Measurements from ENCODE around the gene GUCA2A.

- no peak for TF ChIP-seq CTCF (IDR thresholded peaks at IDR 0.05)
- TF ChIP-seq POLR2A (IDR thresholded peaks at IDR 0.05), result no peak
- peak in 1 of 2 donors; percentile 17 for TF ChIP-seq POLR2AphosphoS5 (IDR thresholded peaks at IDR 0.05; ENCODE audit: insufficient read depth in 1 of 2, low read depth in 1 of 2)
These were observed 12.4 kb downstream of the GUCA2A start for GRCh38 chr1:42152119-42152518.
